ENCODE data around the gene TMEM109. TPM values are rescaled to one million over a fixed set of nuclear protein-coding genes. Genes with fewer than 3 reads are reported as not detected.

Gene TMEM109
- total and polyA plus RNA-seq, 2 of the 8 experiments (the other 6 are each of a cell fraction or from before 2014, with no cell fraction given): 27.3 to 30.3 TPM

DNA sequence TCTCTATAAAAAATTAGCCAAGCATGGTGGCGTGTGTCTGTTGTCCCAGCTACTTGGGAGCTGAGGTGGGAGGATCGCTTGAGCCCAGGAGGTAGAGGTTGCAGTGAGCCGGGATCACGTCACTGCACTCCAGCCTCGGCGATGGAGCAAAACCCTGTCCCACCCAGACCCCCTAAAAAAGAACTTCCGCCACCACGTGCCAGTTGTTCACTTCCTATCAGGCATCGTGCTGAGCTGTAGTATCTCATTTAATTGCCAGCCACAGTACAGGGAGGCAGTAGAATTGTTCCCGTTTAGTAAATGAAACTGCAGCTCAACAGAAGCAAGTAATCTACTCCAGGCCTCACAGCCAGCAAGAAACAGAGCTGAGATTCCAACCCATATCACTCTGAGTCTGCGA lies 7.3 kb downstream of the TMEM109 start:
- Histone ChIP-seq H3K9me3 (ENCODE audit: insufficient read depth in 2 of 2, low read depth in 1 of 2, low read length in 1 of 2) (no peaks in the 10 kb centered on the region), H3K18ac (ENCODE audit: extremely low read depth, low read length) (no peak overlapping the region), H3K14ac (ENCODE audit: insufficient read length) (no peak overlapping the region), H2BK15ac (ENCODE audit: low read length) (no peak overlapping the region), H3K4ac (replicated peaks; ENCODE audit: insufficient read length, low read depth, low read length) (no peak overlapping the region), H3K23ac (ENCODE audit: insufficient read length) (no peak overlapping the region), H4K5ac (ENCODE audit: insufficient read length, low read depth, low read length) (no peak overlapping the region), H3K79me1 (ENCODE audit: low read depth, low read length) (peaks cover 5% of the 10 kb centered on the region; the same call in 1 of the 2 replicates), H2AFZ (ENCODE audit: low read length) (no peak overlapping the region), H3K27ac (ENCODE audit: low read depth, low read length) (no peak overlapping the region), H3K9ac (replicated peaks in 1 of 4; ENCODE audit: extremely low read depth in 1 of 4, low read depth in 3 of 4, low read length in 3 of 4) (no peak overlapping the region), H2BK120ac (replicated peaks; ENCODE audit: low read depth, low read length) (no peak overlapping the region), H2BK20ac (ENCODE audit: low read length) (no peak overlapping the region), H2BK12ac (ENCODE audit: low read depth, low read length) (no peak overlapping the region), H4K91ac (replicated peaks; ENCODE audit: insufficient read length, low read length) (no peak overlapping the region), H4K8ac (ENCODE audit: extremely low read depth, insufficient read depth, low read length) (no peak overlapping the region), H3K79me2 (ENCODE audit: control insufficient read depth in 1 of 2, insufficient read depth in 2 of 2, low read length in 2 of 2) (peaks cover 5 to 24% of the 10 kb centered on the region in 2 experiments), H3K4me1 (replicated peaks in 1 of 4; ENCODE audit: control insufficient read depth in 3 of 4, insufficient read depth in 4 of 4, low read length in 3 of 4) (peaks cover 10 to 17% (median 12%) of the 10 kb centered on the region in 4 experiments), H3K4me3 (ENCODE audit: extremely low read depth in 1 of 4, insufficient read depth in 2 of 4, low read depth in 3 of 4, low read length in 4 of 4) (no peak overlapping the region), H3K4me2 (ENCODE audit: insufficient read depth in 1 of 2, low read depth in 2 of 2, low read length in 2 of 2) (no peak overlapping the region), H3K23me2 (ENCODE audit: low read depth, low read length) (peaks cover 11% of the 10 kb centered on the region; the same call in 1 of the 2 replicates), H3K27me3 (replicated peaks in 1 of 4; ENCODE audit: control insufficient read depth in 3 of 4, extremely low read depth in 1 of 4, insufficient read depth in 3 of 4, low read length in 3 of 4) (peaks cover 0 to 3% (median 0%) of the 10 kb centered on the region in 4 experiments; a peak in 1 of 7 replicates), H3K56ac (replicated peaks; ENCODE audit: insufficient read length, low read depth, low read length) (no peak overlapping the region), H4K20me1 (replicated peaks in 1 of 2; ENCODE audit: control insufficient read depth in 1 of 2, insufficient read depth in 2 of 2, low read length in 2 of 2) (peaks cover 6 to 16% of the 10 kb centered on the region in 2 experiments), H2AK5ac (ENCODE audit: low read depth, low read length) (no peak overlapping the region), H2BK5ac (ENCODE audit: low read depth, low read length) (no peak overlapping the region), H3K36me3 (ENCODE audit: control insufficient read depth in 2 of 4, insufficient read depth in 4 of 4, low read length in 3 of 4) (peaks cover 3 to 14% (median 9%) of the 10 kb centered on the region in 4 experiments; a peak in 5 of 8 replicates)
- FAIRE-seq (no peak), DNase-seq (ENCODE audit: low read depth in 1 of 2, low spot score in 2 of 2) (no peak)
- ChIA-PET POLR2A (ENCODE audit: partially characterized antibody) (interaction anchor here (0.9 to 1.1 kb wide), 2 partner anchors 9 to 13 kb away, joined by 3 to 4 read pairs; no protein-coding TSS in a partner anchor), CTCF (ENCODE audit: partially characterized antibody) (interaction anchor here (0.7 to 1.4 kb wide), 10 partner anchors 8 to 219 kb away, joined by 3 to 4 read pairs (median 3); no protein-coding TSS in a partner anchor)
- whole genome bisulfite sequencing, 2 experiments (ENCODE audit: extremely low coverage in 1 of 2, insufficient coverage in 1 of 2, insufficient read length in 1 of 2, insufficient replicate concordance in 2 of 2, low coverage in 1 of 2, low lambda C conversion rate in 2 of 2, missing lambda C conversion rate in 1 of 2): 95% methylated on average over 11 of the region's 11 CpGs; no CpG with 5 or more reads in 1 of the 2 experiments
